Endothelial cell of umbilical vein (primary cell): ENCODE results near the gene GRM6.

Experiments used
- CTCF ChIP-seq, 2 donors: IDR thresholded peaks; 1 replicate in 1 of 2; 2 replicates in 1 of 2; pipeline ENCODE4 v1.5.1; 2011; ENCODE audit warnings: low read length in 2 of 2, mild to moderate bottlenecking in 2 of 2, moderate library complexity in 2 of 2, control low read depth in 1 of 2, inconsistent platforms in 1 of 2, low read depth in 1 of 2; ENCODE audit not compliant: insufficient read depth in 1 of 2; ENCODE audit errors: extremely low read depth in 1 of 2
- EZH2 ChIP-seq: IDR thresholded peaks from 2 replicates; pipeline ENCODE4 v1.6.1; 2012; ENCODE audit warnings: borderline replicate concordance, low read depth, mild to moderate bottlenecking, moderate library complexity, low read length, inconsistent platforms; ENCODE audit not compliant: severe bottlenecking
- FOS ChIP-seq: IDR thresholded peaks from 2 replicates; pipeline ENCODE4 v1.6.1; 2011; ENCODE audit warnings: mild to moderate bottlenecking, low read length, moderate library complexity, borderline replicate concordance; ENCODE audit not compliant: insufficient read depth
- GATA2 ChIP-seq: IDR thresholded peaks from 2 replicates; pipeline ENCODE4 v1.7.0; 2011; ENCODE audit warnings: low read depth, mild to moderate bottlenecking, moderate library complexity, mixed read lengths, low read length; ENCODE audit not compliant: insufficient read length, insufficient read depth
- JUN ChIP-seq: IDR thresholded peaks from 2 replicates; pipeline ENCODE4 v1.6.1; 2011; ENCODE audit warnings: borderline replicate concordance, low read depth; ENCODE audit not compliant: insufficient read length, insufficient read depth
- MAX ChIP-seq: IDR thresholded peaks from 2 replicates; pipeline ENCODE4 v1.6.1; 2011; ENCODE audit not compliant: insufficient read depth, insufficient read length
- MYC ChIP-seq: IDR thresholded peaks from one replicate; pipeline ENCODE4 v1.6.1; 2011; ENCODE audit warnings: mild to moderate bottlenecking, low read depth, low read length
- POLR2A ChIP-seq: IDR thresholded peaks from 2 replicates; pipeline ENCODE4 v1.6.1; 2012; ENCODE audit warnings: low read depth, mild to moderate bottlenecking, control low read depth, low read length
- POLR2AphosphoS5 ChIP-seq: IDR thresholded peaks from 2 replicates; pipeline ENCODE4 v1.6.1; 2012; ENCODE audit warnings: low read depth, mild to moderate bottlenecking, control low read depth, low read length, moderate library complexity; ENCODE audit not compliant: insufficient read depth

GRCh38 chr5:179008667-179009066 is 13.5 kb upstream of the GRM6 start:
- TF ChIP-seq CTCF (IDR thresholded peaks at IDR 0.05; ENCODE audit: extremely low read depth in 1 of 2, insufficient read depth in 1 of 2, low read depth in 1 of 2, low read length in 2 of 2), result no peak
- no peak for TF ChIP-seq JUN
- TF ChIP-seq GATA2, result no peak
- no peak for TF ChIP-seq POLR2AphosphoS5
- TF ChIP-seq MAX, result no peak
- no peak for TF ChIP-seq EZH2
- TF ChIP-seq MYC, result no peak
- TF ChIP-seq FOS, result no peak
- no peak for TF ChIP-seq POLR2A
